B cell (primary cell): ENCODE data around the gene DEFB129.

Source experiments
- CTCF ChIP-seq: fragments of 200-600 bp; IDR thresholded peaks from one replicate; pipeline ENCODE4 v1.8.0; 2022; ENCODE audit warnings: antibody characterized with exemption, mild to moderate bottlenecking
- EZH2 ChIP-seq: IDR thresholded peaks from 2 replicates; pipeline ENCODE4 v1.6.1; 2012; ENCODE audit warnings: borderline replicate concordance, low read depth, mild to moderate bottlenecking, moderate library complexity, low read length; ENCODE audit not compliant: insufficient read depth, poor library complexity, severe bottlenecking

DNA sequence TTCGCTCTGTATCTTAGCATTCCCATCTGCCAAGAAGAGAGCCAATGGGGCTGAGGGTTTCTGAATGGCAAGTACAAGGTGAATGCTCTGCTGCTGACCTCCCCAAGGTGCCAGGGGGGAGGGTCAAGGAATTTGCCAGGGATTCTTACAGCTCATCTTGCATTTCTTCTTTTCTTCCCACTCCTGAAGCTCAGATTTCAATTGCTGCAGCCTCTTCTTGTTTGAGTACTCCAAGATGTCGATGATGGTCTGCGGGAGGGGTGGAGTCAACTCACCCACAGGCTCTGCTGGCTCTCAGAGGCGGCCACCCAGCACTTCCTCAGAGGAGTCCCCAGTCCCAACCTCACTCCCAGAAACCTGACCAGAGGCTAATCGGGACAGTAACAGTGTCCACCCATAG lies 51.1 kb downstream of the DEFB129 start:
- no peak for TF ChIP-seq CTCF
- TF ChIP-seq EZH2: no peak
